Lung (tissue), 12 donors: Measurements from ENCODE around the gene TEAD4. TPM values are rescaled to one million over a fixed set of nuclear protein-coding genes. Genes with fewer than 3 reads are reported as not detected.
A peak's percentile ranks its signal among the peaks of the same experiment; 100 is the strongest.

Source experiments
- ATAC-seq: fragments of 200-7000 bp; cut with Tn5 transposase; one replicate; pipeline ENCODE4 v1.9.1; 2020; ENCODE audit warnings: moderate number of reproducible peaks; ENCODE audit not compliant: insufficient read depth, low FRiP score
- DNase-seq, 3 donors: peaks; one replicate each; pipeline ENCODE4 v3.0.0-alpha.2; 2013 to 2017
- H3K27ac ChIP-seq, 2 donors: one replicate each; pipeline ENCODE4 v1.5.1; 2013; ENCODE audit warnings: mild to moderate bottlenecking in 2 of 2, moderate library complexity in 2 of 2, control low read depth in 1 of 2, inconsistent platforms in 1 of 2, low read depth in 1 of 2, low read length in 1 of 2
- H3K27me3 ChIP-seq, 3 donors: one replicate each; pipeline ENCODE4 v1.5.1; 2013; ENCODE audit warnings: low read length in 2 of 3; ENCODE audit not compliant: control insufficient read depth in 3 of 3, insufficient read depth in 3 of 3
- H3K36me3 ChIP-seq, 4 donors: one replicate each; pipeline ENCODE4 v1.5.1; 2013; ENCODE audit warnings: low read length in 4 of 4, mild to moderate bottlenecking in 1 of 4, moderate library complexity in 1 of 4; ENCODE audit not compliant: control insufficient read depth in 4 of 4, insufficient read depth in 4 of 4
- H3K4me1 ChIP-seq, 5 donors: one replicate each; pipeline ENCODE4 v1.5.1; 2013; ENCODE audit warnings: low read length in 5 of 5, mild to moderate bottlenecking in 2 of 5, moderate library complexity in 1 of 5; ENCODE audit not compliant: control insufficient read depth in 5 of 5, insufficient read depth in 5 of 5
- H3K4me3 ChIP-seq: one replicate; pipeline ENCODE4 v1.5.1; 2013; ENCODE audit warnings: mild to moderate bottlenecking, control low read depth, moderate library complexity
- H3K9ac ChIP-seq, 2 donors: one replicate each; pipeline ENCODE4 v1.5.1; 2013; ENCODE audit warnings: low read length in 2 of 2, control low read depth in 1 of 2; ENCODE audit not compliant: insufficient read depth in 1 of 2
- H3K9me3 ChIP-seq, 4 donors: one replicate each; pipeline ENCODE4 v1.5.1; 2013; ENCODE audit warnings: low read length in 3 of 4, mild to moderate bottlenecking in 1 of 4, moderate library complexity in 1 of 4; ENCODE audit not compliant: control insufficient read depth in 4 of 4, insufficient read depth in 3 of 4
- CTCF ChIP-seq: IDR thresholded peaks from 2 replicates; pipeline ENCODE4 v1.5.1; 2012; ENCODE audit warnings: mild to moderate bottlenecking; ENCODE audit errors: control extremely low read depth, extremely low read depth
- WGBS, 2 donors: extraction: QIAGEN DNeasy Blood & Tissue Kit; methylation state at CpG; one replicate each; pipeline ENCODE4 v1.1.7; 2013; 5-methylcytosine and 5-hydroxymethylcytosine counted together
- polyA plus RNA-seq, 2 donors: library from polyadenylated mRNA; stranded (reverse); fragments of 200-250 nt; gene quantifications; one replicate each; pipeline ENCODE4 v1.2.1, GENCODE V29; 2013
- total RNA-seq, 2 donors: library from RNA; depleted of rRNA in 1 of 2; stranded (reverse); fragments of >200 nt in 1 of 2; gene quantifications; one replicate each; pipeline ENCODE4 v1.2.1, GENCODE V29; 2014 to 2021
- donor health status: control.
- donor health status: control.
- donor health status: Bipolar disorder and iron deficiency.
- donor health status: healthy.
- donor health status: DM: yes; HTN: yes; CAD: no.

The TEAD4 gene
- total and polyA plus RNA-seq, 4 donors: 7.1 to 36.3 (median 28.8) TPM

- no peak for ATAC-seq
- Histone ChIP-seq H3K36me3 (peaks cover 0 to 9% (median 5%) of the 10 kb centered on the region in 4 donors), H3K27me3 (no peaks in the 10 kb centered on the region), H3K9me3 (no peaks in the 10 kb centered on the region), H3K4me3 (no peak overlapping the region), H3K9ac (no peak overlapping the region), H3K27ac (no peak overlapping the region), H3K4me1 (peaks cover 0 to 10% (median 0%) of the 10 kb centered on the region in 5 donors)
- peak; percentile 54 to 76 (median 60) for DNase-seq
- TF ChIP-seq CTCF: peak; percentile 40
- 31 to 37% methylated on average over 24 of the region's 24 CpGs for WGBS, 2 donors
Measured at GRCh38 chr12:2944401-2945047, 14.7 kb upstream of the TEAD4 start.

GRCh38 chr12:2949411-2949810 is 9.8 kb upstream of the TEAD4 start:
- Histone ChIP-seq H3K27me3 (no peaks in the 10 kb centered on the region), H3K27ac (no peak overlapping the region), H3K36me3 (no peaks in the 10 kb centered on the region), H3K9me3 (no peaks in the 10 kb centered on the region), H3K4me3 (no peak overlapping the region), H3K9ac (no peak overlapping the region), H3K4me1 (peaks cover 0 to 4% (median 0%) of the 10 kb centered on the region in 5 donors)
- WGBS, 2 donors: 88 to 94% methylated on average over 4 of the region's 4 CpGs
- no peak for ATAC-seq
- no peak for DNase-seq
- no peak for TF ChIP-seq CTCF

DNA sequence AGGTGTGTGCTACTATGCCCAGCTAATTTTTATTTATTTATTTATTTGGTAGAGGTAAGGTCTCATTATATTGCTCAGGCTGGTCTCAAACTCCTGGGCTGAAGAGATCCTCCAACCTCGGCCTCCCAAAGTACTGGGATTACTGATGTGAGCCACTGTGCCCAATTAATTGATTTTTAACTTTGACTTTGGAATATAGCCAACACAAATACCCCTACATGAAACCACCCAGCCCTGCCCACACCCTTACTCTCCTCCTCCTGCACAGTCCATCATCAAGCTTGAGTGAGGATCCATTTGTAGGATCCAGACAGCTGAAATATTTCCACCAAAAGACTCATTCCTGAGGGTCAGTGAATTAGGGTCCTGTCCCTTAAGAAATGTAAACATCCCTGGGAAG is 3.3 kb upstream of the TEAD4 start:
- no peak for ATAC-seq
- no peaks in the 10 kb centered on the region for H3K9me3 ChIP-seq
- no peak for TF ChIP-seq CTCF

More for the DNA sequence above, 3.3 kb upstream of the TEAD4 start:
- H3K9ac ChIP-seq: no peak overlapping the region
- no peak overlapping the region for H3K4me3 ChIP-seq
- peaks cover 0 to 16% (median 6%) of the 10 kb centered on the region in 5 donors for H3K4me1 ChIP-seq
- WGBS, 2 donors: 88 to 95% methylated on average over 1 of the region's 1 CpG
- no peak overlapping the region for H3K27ac ChIP-seq
- peaks cover 0 to 25% (median 0%) of the 10 kb centered on the region in 3 donors for H3K27me3 ChIP-seq
- no peaks in the 10 kb centered on the region for H3K36me3 ChIP-seq
- DNase-seq: no peak
